Common myeloid progenitor, CD34-positive (primary cell): ENCODE measurements around the gene SLC4A1AP.

Source experiments
- CTCF ChIA-PET: fragments of 350-600 bp; sonication (Branson Sonifier 250); formaldehyde crosslinking; loops from one replicate; lab custom pipeline; 2021; ENCODE audit warnings: antibody characterized with exemption; lab: Charles Lee
- POLR2A ChIA-PET: fragments of 350-600 bp; sonication (Branson Sonifier 250); formaldehyde crosslinking; loops from one replicate; lab custom pipeline; 2021; ENCODE audit warnings: antibody characterized with exemption; lab: Charles Lee
- DNase-seq, 3 donors: peaks; one replicate each; pipeline versions ENCODE4 v3.0.0 to v3.0.0-alpha.2; 2013
- H3K27ac ChIP-seq, 2 experiments: 1 replicate in 1 of 2; 2 replicates in 1 of 2; pipeline ENCODE4 v1.7.0; 2013; ENCODE audit warnings: inconsistent platforms in 2 of 2, low read length in 2 of 2, mild to moderate bottlenecking in 2 of 2, low read depth in 1 of 2, moderate library complexity in 1 of 2; ENCODE audit not compliant: severe bottlenecking in 2 of 2, insufficient read depth in 1 of 2, poor library complexity in 1 of 2
- H3K27me3 ChIP-seq, 5 experiments: replicated peaks in 2 of 5; 1 replicate in 3 of 5; 2 replicates in 2 of 5; pipeline versions ENCODE4 v1.6.1 to v1.7.0; 2013; ENCODE audit warnings: low read length in 4 of 5, mild to moderate bottlenecking in 2 of 5, moderate library complexity in 2 of 5, inconsistent platforms in 1 of 5; ENCODE audit not compliant: insufficient read depth in 5 of 5, control insufficient read depth in 4 of 5
- H3K36me3 ChIP-seq, 4 experiments: 1 replicate in 2 of 4; 2 replicates in 2 of 4; pipeline versions ENCODE4 v1.6.1 to v1.7.0; 2013; ENCODE audit warnings: low read length in 3 of 4, control low read depth in 1 of 4, mild to moderate bottlenecking in 1 of 4; ENCODE audit not compliant: control insufficient read depth in 4 of 4, insufficient read depth in 4 of 4
- H3K4me1 ChIP-seq, 4 experiments: 1 replicate in 3 of 4; 2 replicates in 1 of 4; pipeline versions ENCODE4 v1.6.1 to v1.7.1; 2013; ENCODE audit warnings: low read length in 3 of 4, mild to moderate bottlenecking in 3 of 4, control low read depth in 1 of 4, inconsistent platforms in 1 of 4, moderate library complexity in 1 of 4; ENCODE audit not compliant: control insufficient read depth in 4 of 4, insufficient read depth in 4 of 4; ENCODE audit errors: control extremely low read depth in 1 of 4
- H3K4me3 ChIP-seq, 7 experiments: 1 replicate in 4 of 7; 2 replicates in 3 of 7; pipeline versions ENCODE4 v1.5.1 to v1.7.0; 2013; ENCODE audit warnings: mild to moderate bottlenecking in 7 of 7, low read length in 6 of 7, moderate library complexity in 6 of 7, inconsistent platforms in 2 of 7, low read depth in 2 of 7, control low read depth in 1 of 7; ENCODE audit not compliant: insufficient read depth in 4 of 7, control insufficient read depth in 1 of 7; ENCODE audit errors: extremely low read depth in 1 of 7
- H3K9me3 ChIP-seq, 5 experiments: 1 replicate in 4 of 5; 2 replicates in 1 of 5; pipeline versions ENCODE4 v1.6.1 to v1.7.1; 2013; ENCODE audit warnings: low read length in 4 of 5, mild to moderate bottlenecking in 2 of 5, inconsistent platforms in 1 of 5, low read depth in 1 of 5, moderate library complexity in 1 of 5; ENCODE audit not compliant: control insufficient read depth in 4 of 5, insufficient read depth in 2 of 5; ENCODE audit errors: control extremely low read depth in 1 of 5
- WGBS: methylation state at CpG from one replicate; pipeline ENCODE4 v1.1.5; 2013; ENCODE audit not compliant: insufficient coverage; 5-methylcytosine and 5-hydroxymethylcytosine counted together

SLC4A1AP gene

DNA sequence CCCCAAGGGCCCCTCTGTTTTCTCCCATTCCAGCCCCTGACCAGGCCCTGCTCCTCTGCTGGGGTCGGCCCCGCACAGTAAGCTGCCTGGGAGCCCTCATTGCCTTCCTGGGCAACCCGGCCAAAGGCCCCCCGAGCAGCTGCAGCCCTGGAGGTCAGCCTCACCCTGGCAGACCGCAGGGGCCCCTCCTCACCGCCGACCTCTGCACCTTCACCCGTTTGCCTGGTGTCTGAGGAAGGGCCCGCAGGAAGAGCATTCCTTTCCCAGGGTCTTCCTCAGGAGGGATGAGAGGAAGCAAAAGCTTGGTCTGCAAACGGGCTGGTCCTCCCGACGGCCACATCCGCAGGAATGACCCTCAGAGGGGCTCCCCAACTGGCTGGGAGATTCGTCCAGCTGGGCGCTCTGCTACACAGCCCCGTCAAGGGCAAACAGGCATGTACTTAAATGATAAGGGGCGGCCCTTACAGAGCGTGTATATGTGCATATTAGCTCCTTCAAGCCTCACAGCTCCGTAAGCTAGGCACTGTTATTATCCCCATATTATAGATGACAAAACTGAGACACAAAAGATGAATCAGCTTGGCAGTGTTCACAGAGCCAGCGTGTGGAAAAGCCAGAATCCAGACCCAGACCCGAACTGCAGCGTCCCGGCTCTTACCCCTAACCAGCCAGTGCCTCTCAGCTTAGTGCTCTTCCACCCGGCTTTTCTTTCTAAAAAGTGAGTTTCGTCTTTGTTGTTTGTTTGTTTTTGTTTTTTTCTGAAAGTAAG lies 52.8 kb downstream of the SLC4A1AP start:
- no peaks in the 10 kb centered on the region for H3K36me3 ChIP-seq
- CTCF ChIA-PET = interaction anchor here (1.1 to 1.7 kb wide), 4 partner anchors 11 to 750 kb away, joined by 3 to 6 read pairs (median 3); no protein-coding TSS in a partner anchor
- no peaks in the 10 kb centered on the region for H3K9me3 ChIP-seq
- no peak for DNase-seq
- peaks cover 0 to 16% (median 11%) of the 10 kb centered on the region in 4 experiments for H3K4me1 ChIP-seq
- H3K4me3 ChIP-seq = peak overlapping the region in 1 of 7 experiments; percentile 34
- H3K27me3 ChIP-seq = peaks cover 5 to 47% (median 15%) of the 10 kb centered on the region in 5 experiments
- WGBS = 55% methylated on average over 16 of the region's 25 CpGs
- POLR2A ChIA-PET = no interaction called here
- no peak overlapping the region for H3K27ac ChIP-seq

DNA sequence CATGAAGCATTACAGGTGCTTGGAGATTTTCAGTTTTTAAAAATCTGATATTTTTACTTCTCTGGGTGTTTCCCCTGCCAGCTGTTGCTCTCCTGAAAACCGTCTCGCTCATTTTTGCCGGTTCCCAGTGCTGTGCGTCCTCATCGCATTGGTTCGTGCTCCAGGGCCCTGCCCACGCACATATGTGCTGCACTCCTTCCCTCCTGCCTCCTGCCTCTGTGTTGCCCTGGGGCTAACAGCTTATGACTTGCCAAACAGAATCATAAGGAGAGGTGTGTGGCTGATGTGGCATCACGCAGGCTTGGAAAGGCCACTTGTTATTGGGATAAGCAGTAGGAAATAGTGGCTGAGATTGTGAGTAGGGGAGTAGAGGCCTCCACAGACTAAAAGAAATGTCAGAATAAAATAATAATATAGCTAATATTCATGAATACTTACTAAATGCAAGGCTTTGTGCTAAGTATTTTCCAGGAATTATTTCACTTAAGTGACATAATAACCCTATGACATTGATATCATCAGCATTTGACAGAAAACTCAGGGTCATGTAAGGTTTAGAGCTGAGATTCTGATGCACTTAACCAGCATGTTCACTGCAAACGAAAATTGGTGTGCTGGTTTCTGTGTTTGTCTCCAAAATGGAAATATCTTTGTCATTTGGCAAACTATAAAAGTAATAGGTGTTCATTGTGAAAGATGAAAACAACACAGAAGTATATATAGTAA lies 53.5 kb downstream of the SLC4A1AP start:
- H3K9me3 ChIP-seq = no peaks in the 10 kb centered on the region
- H3K27me3 ChIP-seq = peaks cover 5 to 45% (median 12%) of the 10 kb centered on the region in 5 experiments
- ChIA-PET POLR2A (interaction anchor here (0.9 kb wide), 1 partner anchor 13 kb away, joined by 3 read pairs; no protein-coding TSS in a partner anchor), CTCF (interaction anchor here (1.1 to 1.7 kb wide), 4 partner anchors 10 to 749 kb away, joined by 3 to 6 read pairs (median 3); no protein-coding TSS in a partner anchor)
- no peak overlapping the region for H3K27ac ChIP-seq
- WGBS = 70% methylated on average over 7 of the region's 9 CpGs
- no peak for DNase-seq
- peaks cover 0 to 16% (median 11%) of the 10 kb centered on the region in 4 experiments for H3K4me1 ChIP-seq
- H3K4me3 ChIP-seq = no peak overlapping the region
- H3K36me3 ChIP-seq = no peaks in the 10 kb centered on the region

DNA sequence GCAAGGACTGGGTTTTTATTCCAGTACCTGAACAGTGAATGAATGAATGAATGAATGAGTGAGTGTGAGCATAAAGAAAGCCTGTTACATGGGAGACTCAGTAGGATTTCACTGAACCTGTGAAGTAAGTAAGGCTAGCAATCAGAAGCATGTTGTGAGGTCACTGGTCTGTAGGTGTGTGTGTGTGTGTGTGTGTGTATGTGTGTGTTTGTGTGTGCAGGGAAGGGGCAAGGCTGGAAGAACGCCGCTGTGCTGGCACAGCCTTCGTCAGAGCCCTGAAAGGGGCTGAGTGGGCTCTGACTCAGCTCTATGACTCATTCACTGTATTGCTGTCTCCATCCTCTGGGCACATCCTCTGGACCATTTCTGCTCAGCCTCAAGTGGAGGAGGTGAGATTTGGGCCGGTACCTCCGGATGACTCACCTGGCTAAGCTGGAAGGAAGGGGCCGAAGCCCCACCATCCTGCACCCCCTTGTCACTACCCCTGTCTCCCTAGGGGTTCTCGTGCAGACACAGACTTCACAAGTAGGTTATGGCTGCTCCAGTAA lies 56.4 kb downstream of the SLC4A1AP start:
- POLR2A ChIA-PET = no interaction called here
- Histone ChIP-seq H3K27me3 (peaks cover 5 to 33% (median 10%) of the 10 kb centered on the region in 5 experiments), H3K9me3 (no peaks in the 10 kb centered on the region), H3K4me1 (peaks cover 0 to 16% (median 11%) of the 10 kb centered on the region in 4 experiments), H3K4me3 (no peak overlapping the region), H3K36me3 (no peaks in the 10 kb centered on the region), H3K27ac (no peak overlapping the region)
- peak; percentile 36 to 69 (median 58) for DNase-seq
- 100% methylated on average over 2 of the region's 7 CpGs for WGBS
- CTCF ChIA-PET = interaction anchor here (1.3 to 1.4 kb wide), 2 partner anchors 16 kb away, joined by 4 to 7 read pairs; no protein-coding TSS in a partner anchor

GRCh38 chr2:27721335-27721734 lies 57.6 kb downstream of the SLC4A1AP start:
- POLR2A ChIA-PET = no interaction called here
- Histone ChIP-seq H3K36me3 (no peaks in the 10 kb centered on the region), H3K4me1 (peaks cover 0 to 6% (median 2%) of the 10 kb centered on the region in 4 experiments), H3K27me3 (peaks cover 5 to 25% (median 10%) of the 10 kb centered on the region in 5 experiments), H3K9me3 (no peaks in the 10 kb centered on the region), H3K27ac (no peak overlapping the region), H3K4me3 (no peak overlapping the region)
- CTCF ChIA-PET = no interaction called here
- 89% methylated on average over 6 of the region's 8 CpGs for WGBS
- no peak for DNase-seq

DNA sequence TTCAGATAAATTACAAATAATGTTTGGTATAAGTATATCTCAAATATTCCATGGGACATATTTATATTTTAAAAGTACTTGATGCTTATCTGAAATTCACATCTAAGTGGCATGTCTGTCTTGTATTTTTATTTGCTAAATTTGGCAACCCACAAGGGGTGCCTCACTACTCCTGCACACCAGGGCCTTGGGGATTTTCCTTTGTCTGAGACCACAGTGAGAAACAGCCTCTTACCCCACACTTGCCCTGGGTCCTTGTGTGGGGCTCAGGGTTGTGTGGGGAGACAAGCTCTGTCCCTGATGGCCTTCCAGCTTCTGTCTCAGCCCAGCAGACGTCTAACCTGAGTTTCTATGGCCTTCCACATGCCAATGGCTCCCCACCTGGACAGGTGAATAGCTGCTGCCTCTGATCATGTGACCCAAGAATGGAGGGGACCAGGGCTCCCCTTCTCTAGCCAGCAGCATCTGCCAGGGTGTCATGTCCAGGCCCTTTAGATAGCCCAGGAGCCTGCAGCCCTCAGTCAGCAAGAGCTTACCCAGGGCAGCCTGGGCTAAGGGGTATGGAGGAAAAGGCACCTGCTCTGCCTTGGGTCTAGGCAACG lies 58.3 kb downstream of the SLC4A1AP start:
- Histone ChIP-seq H3K27ac (no peak overlapping the region), H3K9me3 (no peaks in the 10 kb centered on the region), H3K4me3 (no peak overlapping the region), H3K36me3 (no peaks in the 10 kb centered on the region), H3K27me3 (peaks cover 3 to 19% (median 5%) of the 10 kb centered on the region in 5 experiments), H3K4me1 (no peaks in the 10 kb centered on the region)
- POLR2A ChIA-PET = no interaction called here
- DNase-seq = no peak
- CTCF ChIA-PET = interaction anchor here (1.3 to 2.5 kb wide), 4 partner anchors 9 to 33 kb away, joined by 3 to 10 read pairs (median 8); no protein-coding TSS in a partner anchor
- 89% methylated on average over 2 of the region's 2 CpGs for WGBS

DNA sequence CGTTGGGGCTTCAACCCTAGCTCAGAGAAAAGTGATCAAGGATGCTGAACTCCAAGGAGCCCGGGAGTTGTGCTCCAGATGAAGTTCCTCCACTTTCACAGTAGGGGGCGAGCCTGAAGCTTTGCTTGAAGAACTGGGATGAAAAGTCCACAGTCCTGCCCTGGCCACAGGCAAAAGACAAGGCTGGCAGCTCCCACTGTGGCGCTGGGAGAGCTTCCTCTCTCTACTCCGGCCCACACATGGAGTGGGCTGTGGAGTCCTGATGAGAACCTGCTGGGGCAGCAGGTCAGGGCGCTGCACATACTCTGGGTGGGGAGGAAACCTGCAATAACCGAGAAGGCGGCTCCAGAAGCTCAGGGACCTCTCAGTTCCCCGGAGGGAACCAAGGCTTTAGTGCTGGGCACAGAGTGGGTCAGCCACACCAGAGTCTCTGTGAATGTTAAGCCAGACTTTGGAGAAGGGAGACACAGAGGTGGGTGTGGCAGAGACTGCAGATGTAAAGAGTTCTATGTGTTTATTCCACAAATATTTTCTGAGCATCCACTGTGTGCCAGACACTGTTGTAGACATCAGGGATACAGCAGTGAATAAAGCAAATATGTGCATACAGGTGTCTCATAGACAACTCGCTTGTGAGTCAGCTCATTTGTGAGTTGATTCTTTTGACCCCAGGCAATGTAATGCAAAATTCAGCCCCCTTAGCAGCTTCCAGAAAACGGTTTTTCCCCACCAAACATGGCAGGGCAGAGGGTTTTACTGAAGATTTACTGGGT lies 59.9 kb downstream of the SLC4A1AP start:
- 62% methylated on average over 11 of the region's 11 CpGs for WGBS
- Histone ChIP-seq H3K27ac (no peak overlapping the region), H3K4me1 (peaks cover 0 to 3% (median 1%) of the 10 kb centered on the region in 4 experiments), H3K36me3 (no peaks in the 10 kb centered on the region), H3K9me3 (no peaks in the 10 kb centered on the region), H3K27me3 (peaks cover 0 to 5% (median 0%) of the 10 kb centered on the region in 5 experiments), H3K4me3 (no peak overlapping the region)
- CTCF ChIA-PET = interaction anchor here (0.6 to 2.6 kb wide), 16 partner anchors 8 to 731 kb away, joined by 3 to 13 read pairs (median 4); no protein-coding TSS in a partner anchor
- POLR2A ChIA-PET = no interaction called here
- peak; percentile 39 to 63 (median 53) for DNase-seq
